CD4-positive, alpha-beta T cell treated with Interleukin-15 for 1 hour (primary cell): ENCODE measurements around the gene GFRA1.

Experiments used
- DNase-seq: peaks from one replicate; pipeline ENCODE4 v3.0.0-alpha.2; 2020

GFRA1 gene

DNA sequence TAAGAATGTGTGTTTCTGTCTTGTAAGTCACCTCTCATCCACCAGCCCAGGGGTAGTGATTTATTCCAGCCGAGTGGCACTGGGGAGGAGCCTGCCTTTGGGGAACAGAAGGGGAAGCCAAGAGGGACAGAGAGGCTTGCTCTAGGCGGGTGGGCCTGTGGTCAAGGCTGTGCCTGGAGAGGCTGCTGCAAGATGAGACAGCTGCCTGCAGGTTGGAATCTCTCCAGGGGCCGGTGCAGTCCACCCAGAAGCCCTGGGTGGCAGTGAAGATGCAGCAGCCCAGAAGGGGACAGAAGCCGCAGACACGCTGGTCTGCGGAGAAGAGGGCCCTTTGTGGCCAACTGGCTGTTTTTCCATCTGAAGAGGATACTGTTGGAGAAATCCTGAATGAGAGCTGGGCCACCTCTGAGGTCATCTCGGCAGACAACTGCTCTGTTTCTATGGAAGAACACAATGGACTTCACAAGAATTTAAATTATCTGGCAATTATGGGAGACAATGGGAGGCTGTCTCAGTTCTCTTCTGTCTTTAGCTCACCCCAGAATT is 175.7 kb downstream of the GFRA1 start:
- DNase-seq, result no peak

DNA sequence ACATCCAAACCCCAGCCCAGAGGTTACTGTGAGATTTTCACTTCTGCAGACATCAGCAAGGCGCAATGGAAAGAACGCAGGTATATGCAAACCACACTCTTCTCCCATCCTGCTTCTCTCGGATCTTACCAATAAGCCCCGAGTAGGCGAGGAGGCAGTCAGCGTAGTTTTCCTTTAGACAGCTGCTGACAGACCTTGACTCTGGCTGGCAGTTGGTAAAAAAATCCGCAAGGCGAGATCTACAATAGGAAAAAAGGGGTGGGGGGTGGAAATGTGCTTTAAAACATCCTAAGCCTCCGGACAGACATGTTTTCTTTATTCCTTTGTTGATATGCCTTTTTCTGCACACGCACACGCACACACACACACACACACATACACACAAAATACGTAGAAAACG is 176.5 kb downstream of the GFRA1 start:
- no peak for DNase-seq

DNA sequence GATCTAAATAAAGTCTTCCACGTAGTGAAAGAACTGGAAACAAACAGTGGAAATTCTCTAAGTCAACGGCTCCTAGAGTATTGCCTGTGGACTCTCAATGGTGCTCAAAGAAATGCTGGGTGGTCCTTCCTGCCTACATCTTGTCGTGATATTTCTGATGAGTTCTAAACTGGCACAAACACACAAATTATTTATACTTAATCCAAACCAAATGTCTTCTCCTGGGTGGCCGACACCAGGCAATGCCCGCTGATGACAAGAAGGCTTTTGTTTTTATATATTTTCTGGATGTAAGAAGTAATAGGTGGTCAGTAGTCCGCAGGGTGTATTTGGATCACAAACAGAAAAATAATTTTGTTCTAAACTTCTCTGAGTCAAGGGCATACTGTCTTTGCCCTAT is 178.7 kb downstream of the GFRA1 start:
- DNase-seq, result no peak

DNA sequence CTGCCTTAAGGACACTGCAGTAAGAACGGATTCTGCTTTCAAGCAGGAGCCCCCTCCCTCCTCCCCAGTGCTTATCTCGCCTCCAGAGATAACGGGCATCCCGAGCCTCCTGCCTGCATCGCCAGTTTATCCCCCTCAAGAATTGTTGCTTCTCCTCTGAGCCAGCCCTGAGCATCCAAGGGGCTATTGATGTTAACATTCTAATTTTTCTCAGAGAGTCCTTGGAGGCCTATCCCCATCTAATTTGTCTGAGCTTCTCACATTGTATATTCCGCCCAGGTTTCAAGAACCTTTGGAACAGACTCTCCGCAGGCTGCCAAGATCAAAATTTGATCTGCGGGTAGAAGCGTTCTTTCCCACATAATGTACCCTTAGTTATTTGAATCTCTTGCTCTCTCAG is 180.0 kb downstream of the GFRA1 start:
- DNase-seq, result no peak

DNA sequence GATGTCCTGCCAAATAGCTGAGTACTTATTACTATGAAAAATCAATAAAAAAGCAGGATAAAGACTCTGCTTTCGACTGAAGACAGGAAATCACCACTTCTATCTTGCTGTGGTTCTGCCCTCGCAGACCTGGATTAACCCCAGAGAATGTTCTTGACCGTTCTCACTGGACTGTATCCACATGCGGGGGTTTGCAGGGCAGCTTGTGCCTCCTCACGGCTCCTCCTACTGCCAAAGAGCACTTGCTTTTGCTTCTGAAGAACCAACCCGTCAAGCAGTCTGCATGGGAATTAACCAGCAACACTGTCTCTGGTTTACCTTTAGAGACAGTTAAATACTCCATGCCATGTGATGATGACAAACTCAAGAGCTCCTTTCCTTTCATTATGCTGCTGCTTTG is 184.0 kb downstream of the GFRA1 start:
- no peak for DNase-seq

DNA sequence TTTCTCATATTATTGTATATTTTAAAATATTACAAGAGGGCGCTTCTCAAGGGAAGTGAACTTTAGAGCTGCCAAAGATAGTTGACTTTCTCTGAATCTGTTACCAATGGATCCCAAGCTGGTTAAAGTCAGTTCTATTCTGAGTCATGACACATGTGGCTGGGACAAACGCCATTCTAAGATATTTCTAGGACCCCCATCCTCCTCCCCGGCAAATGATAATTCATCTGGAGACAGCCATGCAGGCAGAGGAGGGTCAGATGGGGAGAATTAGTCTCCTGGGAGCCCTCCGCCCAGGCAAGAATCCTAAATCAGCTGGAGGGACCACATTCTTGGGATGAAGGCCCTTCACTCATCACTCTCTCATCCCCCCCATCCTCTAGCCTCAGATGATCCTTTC is 187.7 kb downstream of the GFRA1 start:
- no peak for DNase-seq

DNA sequence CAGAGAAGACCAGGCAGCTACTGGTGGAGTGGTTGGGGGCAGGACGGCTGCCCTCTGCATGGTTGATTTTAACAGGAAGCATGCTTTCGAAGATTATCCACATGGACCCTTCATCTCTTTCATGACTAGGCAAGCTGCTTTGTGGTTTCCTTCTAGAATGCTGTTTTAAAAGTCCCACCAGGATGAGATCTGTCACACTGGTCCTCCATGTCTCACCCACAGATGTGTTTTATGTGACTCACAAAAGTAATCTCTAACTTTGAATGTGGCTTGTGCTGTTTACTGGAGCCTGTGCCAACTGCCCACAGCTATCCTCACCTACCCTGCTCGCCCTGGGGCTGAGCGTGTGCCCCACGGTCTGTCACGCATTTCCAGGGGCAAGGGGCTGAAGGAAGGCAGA is 188.8 kb downstream of the GFRA1 start:
- DNase-seq, result no peak

DNA sequence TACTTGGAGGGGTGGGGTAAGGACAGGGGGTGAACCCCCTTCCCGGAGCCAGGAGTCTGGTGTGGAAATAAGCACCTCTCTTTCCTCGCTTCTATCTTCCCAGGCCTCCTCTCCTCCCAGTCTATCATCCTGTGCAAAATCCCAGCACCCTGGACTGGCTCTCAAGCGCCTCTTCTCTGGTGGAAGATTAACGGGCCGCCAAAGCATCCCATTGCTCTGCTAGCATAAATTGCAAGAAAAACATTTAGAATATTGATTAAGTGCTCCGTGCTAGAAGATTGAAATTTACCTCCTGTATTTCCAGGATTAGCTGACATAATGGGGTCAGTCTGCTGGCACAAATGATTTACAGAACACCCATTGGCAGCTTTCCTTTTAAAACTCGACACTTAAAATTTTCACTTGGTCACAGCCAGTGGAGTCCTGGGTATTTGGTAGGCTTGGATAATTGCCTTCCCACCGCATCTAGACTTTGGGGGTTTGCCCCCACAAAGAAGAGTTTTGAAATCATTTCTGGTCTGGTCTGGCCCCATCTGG is 189.7 kb downstream of the GFRA1 start:
- DNase-seq, result no peak

DNA sequence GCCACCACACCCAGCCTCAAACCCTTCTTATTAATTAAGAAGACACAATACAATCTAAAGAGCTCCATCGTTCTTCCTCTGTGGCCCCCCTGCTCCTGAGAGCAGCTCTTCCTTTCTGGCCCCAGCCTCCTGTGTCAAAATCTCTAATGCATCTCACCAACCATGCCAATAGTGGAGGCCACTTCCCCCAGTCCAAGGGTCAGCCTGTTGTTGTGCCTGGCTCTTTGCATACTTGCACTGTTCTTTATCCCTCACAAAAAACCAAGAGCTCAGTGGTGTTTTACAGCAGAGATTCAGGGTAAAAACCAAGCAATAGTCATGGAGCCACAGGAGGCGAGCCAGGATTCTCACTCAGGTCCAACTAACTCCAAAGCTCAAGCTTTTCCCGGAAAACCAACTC is 190.2 kb downstream of the GFRA1 start:
- DNase-seq, result no peak

DNA sequence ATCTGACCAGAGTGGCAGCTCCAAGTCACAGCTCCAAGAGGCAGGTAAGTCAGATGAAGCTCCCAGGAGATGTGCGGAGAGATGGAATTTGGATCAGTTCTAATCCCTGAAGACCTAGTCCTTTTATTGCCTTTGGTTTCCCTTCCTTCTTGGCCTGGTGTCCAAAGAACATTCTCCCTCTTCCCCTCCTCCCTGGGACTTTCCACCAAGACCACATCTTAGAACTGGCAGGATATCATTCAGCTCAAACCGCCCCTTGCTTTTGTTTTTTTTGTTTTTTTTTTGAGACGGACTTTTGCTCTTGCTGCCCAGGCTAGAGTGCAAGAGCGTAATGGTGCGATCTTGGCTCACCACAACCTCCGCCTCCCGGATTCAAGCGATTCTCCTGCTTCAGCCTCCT is 190.8 kb downstream of the GFRA1 start:
- DNase-seq, result no peak

DNA sequence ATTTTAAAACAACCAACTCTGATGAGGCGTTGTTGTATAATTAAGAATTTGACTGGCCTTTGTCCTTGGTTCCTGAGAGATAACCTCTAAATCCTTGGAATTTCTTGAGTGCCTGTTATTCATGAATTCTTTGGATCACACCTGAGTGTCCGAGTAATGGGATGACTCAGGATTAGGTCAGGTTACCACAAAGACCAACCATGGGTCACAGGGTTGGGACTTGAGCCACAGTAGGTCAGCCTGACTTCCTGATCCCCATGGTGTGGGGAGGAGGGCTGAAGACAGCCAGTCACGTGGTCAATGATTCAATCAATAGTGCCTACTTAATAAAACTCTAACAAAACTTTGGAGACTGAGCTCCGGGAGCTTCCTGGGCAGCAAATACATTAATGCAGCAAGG is 192.5 kb downstream of the GFRA1 start:
- no peak for DNase-seq

DNA sequence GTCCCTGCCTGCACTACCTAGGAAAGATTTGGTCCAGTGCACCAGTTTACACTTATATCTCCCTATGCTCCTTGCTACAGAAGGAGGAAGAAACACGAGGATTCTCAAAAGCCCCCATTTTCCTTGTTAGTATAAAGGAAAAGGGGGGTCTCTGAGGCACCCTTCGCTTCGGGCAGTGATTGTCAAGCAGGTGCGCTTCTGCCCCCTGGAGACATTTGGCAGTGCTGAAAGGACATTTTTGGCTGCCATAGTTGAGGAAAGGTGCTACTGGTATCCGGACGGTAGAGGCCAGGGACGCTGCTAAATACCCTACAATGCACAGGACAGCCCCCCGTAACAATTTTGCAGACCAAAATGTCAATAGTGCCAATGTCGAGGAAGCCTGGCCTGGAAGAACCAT is 193.7 kb downstream of the GFRA1 start:
- no peak for DNase-seq

DNA sequence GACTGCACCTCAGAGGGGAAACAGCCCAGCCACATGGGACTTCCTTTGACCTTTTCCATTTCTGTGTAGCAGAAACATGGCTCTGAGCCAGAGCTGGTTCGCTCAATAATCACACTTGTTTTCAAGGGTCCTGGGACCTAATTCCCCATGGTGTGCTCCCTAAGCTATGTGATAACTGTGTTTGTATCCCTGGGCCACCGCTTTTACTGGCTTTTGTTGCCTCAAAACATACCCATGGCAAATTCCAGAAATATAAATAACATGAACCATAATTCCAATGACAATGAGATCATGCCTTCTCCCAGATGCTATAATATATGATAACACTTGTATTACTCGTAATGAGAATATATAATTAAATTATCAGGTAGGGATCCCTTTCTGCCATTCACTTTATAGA is 196.4 kb downstream of the GFRA1 start:
- DNase-seq, result no peak

DNA sequence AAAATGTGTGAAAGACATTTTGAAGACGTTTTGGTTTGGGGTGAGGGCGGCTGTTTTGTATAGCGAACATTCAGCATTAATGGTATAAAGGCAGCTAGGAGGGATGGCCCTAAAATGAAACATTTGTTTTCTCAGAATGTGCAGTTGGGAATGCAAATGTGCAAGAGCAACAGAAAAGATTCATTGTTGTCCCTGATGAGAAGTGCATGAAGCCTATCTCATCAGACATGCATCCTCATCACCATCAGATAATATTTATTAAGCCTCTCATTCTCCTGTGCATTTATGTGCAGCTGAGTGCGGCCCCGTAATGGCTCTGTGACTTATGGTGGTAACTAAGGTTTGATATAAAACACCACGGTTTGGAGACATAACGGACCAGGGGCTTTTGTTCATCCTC is 199.5 kb downstream of the GFRA1 start:
- no peak for DNase-seq

DNA sequence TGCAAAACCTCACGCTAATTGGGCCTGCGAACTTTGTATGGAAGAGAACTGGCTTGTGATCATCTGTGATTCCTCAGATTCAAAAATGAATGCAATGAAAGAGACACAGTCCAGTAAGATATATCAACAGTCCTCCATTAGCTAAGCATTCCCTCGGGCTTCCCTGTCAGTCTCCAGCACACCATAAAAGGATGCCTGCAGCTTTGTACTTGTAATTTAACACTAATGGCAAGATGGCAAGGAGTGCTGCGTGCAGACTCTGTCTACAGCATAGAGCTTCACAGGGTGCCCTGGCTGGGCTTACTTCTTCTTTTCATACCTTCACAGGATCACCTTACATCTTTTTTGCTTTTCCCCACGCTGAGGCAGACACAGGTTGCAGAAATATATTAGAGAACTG is 200.0 kb downstream of the GFRA1 start:
- DNase-seq, result no peak

DNA sequence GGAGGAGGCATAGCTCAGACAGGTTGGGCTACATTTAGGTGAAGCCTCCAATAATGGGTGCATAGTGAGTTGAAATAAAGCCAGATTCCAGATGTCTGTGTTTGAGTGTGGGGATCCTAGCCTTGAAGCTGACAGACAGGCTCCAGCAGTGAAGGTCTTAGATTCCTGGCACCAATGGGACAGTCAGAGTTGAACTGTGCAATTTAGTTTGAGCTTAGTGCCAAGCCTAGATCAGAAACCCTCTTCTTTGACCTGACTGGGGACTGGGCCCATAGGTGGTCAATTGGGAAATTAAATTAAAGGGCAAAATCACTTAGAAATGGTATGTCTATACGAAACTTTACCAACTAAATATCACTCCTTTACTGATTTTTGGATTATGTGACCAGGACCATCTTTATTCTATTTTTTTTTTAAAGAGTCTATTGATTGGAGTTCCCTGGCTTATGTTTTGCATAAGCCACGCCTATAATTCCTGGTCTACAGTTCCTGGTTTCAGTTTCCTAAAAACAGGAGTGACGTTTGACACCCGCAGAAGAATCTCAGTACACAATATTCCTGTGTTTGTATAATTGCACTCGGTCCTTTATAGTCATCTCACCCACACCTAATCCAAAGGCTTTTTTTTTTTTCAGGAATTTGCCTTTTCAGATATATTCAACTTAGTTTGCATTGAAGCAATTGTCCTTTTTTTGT is 201.4 kb downstream of the GFRA1 start:
- no peak for DNase-seq

DNA sequence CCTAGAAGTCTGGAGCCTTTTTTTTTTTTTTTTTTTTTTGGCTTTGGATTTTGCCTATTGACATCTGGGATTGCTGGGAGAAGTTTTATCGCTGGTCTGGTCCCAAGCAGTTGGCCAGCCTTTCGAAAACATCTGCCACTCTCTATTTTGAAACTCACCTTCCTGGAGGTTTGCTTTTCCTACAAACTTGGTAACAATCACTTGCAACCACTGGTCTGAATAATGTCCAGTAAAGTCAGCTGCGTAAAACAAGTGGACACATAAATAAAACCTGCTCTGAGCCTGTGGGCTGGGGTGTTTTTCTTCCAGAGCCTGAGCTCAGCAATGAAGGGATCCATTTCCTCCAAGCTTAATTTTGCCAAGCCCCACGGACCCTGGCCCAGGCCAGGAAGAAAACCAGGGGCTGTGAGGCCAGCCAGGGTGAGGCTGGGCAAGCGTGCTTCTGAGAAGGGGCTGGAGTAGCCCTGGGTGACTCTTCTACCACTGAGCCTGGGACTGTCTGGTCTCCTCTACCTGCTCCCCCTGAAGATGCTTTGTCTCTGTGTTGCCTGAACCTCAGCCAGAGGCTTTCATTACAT is 202.2 kb downstream of the GFRA1 start:
- no peak for DNase-seq

DNA sequence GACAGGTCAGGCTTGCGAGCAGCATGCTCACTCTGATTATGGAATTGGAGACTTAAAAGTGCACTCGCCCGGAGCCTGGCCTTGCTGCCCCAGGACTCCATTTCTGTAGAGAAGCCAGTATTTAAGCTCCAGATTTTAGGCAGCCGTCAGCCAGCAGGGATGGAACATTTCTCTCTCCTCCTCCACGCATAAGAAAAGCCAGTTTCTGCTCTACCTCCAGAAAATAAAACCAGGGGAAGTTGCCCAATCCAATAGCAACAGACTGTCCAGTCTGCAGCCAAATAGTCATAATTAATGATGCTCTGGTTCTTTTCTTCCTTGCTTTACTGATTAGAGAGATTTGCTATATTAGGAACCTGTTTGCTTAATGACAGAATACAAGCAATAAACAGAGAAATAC is 203.2 kb downstream of the GFRA1 start:
- DNase-seq, result no peak

DNA sequence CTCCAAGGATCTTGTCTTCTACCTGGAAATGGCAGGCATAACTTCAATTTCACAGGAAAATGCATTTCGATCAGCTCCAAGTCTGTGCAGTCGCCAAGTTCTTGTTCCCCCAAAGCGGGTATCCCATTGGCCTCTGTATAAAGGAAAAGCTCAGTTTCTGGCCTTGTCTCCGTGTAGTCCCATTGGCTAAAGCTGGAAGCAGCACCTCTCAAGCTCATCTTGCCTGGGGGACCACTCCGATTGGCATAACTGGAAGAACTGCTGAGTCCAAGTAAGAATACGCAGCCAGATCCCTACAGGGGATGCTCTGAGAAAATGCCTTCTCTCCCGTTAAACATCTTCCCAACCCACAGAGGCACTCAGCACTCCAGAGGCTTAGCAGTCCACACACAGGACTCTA is 205.2 kb downstream of the GFRA1 start:
- DNase-seq, result no peak

DNA sequence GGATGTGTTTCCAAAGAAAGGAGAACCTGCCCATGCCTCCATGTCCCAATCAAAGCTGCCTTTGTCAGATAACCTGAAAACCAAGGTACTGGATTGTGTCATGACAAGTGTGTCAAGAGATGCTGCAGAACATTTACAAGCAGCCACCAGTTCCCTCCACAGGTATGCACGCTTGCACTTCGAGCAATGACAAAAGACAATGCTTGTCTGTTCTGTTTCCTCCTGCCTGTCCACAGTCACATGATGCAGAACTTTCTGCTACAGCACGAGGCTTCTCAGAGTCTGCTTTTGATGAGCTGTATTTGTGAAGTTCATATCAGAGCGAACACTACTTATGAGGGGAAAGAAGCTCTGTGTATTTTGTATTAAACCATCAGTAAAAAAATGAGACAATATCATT is 209.9 kb downstream of the GFRA1 start:
- no peak for DNase-seq

DNA sequence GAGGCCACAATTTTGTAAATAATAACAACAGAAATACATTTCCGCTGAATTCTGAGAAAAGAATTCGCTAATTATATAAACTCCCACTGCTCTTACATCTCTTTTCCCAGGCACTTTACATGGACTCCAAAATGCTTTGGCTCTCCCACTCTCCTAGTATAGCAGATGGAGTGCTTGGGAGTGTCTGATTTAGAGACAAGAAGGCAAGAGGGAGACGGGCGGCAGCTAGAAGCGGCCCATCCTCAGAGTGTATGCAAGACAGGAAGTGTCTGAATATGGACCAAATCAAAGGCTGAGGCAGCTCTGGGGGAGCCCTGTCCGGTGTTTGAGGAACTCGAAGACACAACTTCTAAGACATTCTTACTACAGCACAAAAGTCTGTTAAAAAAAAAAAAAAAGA is 212.1 kb downstream of the GFRA1 start:
- no peak for DNase-seq

DNA sequence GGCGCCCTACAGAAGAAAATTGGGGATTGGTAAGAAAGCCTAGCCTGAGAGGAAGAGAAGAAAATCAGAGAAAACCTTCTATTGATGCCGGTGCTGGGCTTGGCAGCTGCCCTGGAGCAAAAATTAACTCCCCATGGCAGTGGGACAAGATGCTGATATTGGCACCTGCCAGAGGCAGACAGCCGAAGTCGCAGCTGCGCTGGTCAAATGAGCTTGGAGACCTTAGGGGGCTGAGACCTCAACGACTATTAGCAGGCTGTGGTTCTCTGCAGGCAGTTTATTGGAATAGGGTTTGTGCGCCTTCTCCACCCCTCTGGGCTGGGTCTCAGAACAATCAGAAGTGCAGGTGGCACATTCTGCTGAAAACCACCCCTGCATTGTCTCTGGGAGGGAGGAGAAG is 213.7 kb downstream of the GFRA1 start:
- no peak for DNase-seq

DNA sequence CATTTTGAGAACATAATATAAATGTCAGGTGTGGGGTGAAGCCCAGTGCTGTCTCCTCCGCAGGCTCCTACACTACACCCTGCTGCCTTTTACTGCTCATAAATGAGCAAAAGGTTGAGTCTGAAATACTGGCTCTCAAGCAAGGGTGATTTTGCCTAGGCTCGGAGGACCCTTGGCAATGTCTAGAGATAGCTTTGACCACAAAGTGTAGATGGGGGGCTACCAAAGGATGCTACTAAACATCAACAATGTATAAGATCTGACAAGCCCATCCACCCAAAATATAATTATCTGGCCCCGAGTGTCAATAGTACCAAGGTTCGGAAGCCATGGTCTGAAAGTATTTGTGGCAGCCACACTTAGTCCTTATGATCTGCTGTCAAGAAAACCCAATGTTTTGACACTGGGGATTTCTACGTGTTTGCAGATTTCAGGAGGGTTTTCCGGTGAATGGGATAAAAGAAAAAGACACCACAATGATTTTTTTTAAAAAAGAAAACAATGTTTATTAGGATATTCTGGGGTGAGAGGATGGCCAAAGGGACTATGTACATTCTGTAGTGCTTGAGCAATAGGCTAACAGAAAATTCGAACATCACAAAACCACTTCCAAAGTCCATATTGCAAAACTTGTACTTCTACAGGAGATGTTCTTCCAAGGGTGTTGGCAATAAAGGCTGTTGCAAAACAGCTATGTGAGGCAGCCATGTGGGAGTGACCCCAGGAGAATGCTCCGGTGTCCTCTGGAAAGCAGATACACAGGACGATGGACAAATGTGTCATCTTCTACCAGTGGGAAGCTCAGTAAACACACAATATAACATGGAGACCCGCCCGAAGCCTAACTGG is 216.3 kb downstream of the GFRA1 start:
- no peak for DNase-seq

DNA sequence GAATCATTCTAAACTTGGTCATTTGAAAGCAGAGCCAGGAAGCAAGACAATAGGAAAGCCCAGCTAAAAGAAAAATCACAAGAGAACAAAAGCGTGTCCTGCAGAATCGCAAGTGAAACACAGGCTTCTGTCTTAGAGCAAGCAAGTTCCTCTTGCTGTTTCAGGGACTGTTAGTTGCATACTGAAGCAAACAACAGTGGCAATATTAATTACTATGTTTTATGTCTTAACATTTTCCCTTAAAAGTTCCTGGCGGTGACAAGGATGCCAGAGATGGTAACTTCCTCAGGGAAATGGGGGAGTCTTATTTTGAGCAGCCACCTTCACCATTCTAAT is 217.1 kb downstream of the GFRA1 start:
- no peak for DNase-seq
